Caco-2 (cell line): ENCODE data around the gene KRTAP4-12. TPM values are rescaled to one million over a fixed set of nuclear protein-coding genes. Genes with fewer than 3 reads are reported as not detected.

Source experiments
- BruUV-seq: library from RNA; stranded (reverse); fragments of 400-500 nt; replicated peaks from 2 replicates; lab custom pipeline; 2021; lab: Mats Ljungman, UMichigan
- CTCF ChIA-PET: fragments of 300-600 bp; sonication (Branson Sonifier 250); formaldehyde crosslinking; loops from one replicate; lab custom pipeline; 2022; ENCODE audit warnings: antibody characterized with exemption; lab: Charles Lee
- POLR2A ChIA-PET: fragments of 300-600 bp; sonication (Branson Sonifier 250); formaldehyde crosslinking; loops from one replicate; lab custom pipeline; 2022; ENCODE audit warnings: antibody characterized with exemption; lab: Charles Lee
- DNase-seq, 2 experiments: peaks; one replicate each; pipeline versions ENCODE4 v3.0.0 to v3.0.0-alpha.2; 2020 to 2022
- H3K27me3 ChIP-seq: replicated peaks from 2 replicates; pipeline ENCODE4 v1.6.0; 2011; ENCODE audit warnings: low read length; ENCODE audit not compliant: control insufficient read depth, insufficient read depth
- H3K36me3 ChIP-seq: 2 replicates; pipeline ENCODE4 v1.5.1; 2011; ENCODE audit warnings: low read length; ENCODE audit not compliant: control insufficient read depth, insufficient read depth
- H3K4me1 ChIP-seq: fragments of 250-450 bp; sonication (Bioruptor Pico); 2 replicates; pipeline ENCODE4 v1.5.1; 2020; ENCODE audit warnings: mild to moderate bottlenecking
- H3K4me3 ChIP-seq: 2 replicates; pipeline ENCODE4 v1.5.1; 2011; ENCODE audit warnings: low read depth, mild to moderate bottlenecking, control low read depth, low read length
- H3K9me3 ChIP-seq: fragments of 250-450 bp; sonication (Bioruptor Pico); 2 replicates; pipeline ENCODE4 v1.5.1; 2020; ENCODE audit warnings: mild to moderate bottlenecking, moderate library complexity
- H3K27ac Mint-ChIP-seq: one replicate; pipeline ENCODE4 v1.8.0; 2022; ENCODE audit warnings: mixed read lengths; ENCODE audit not compliant: unreplicated experiment
- H3K27me3 Mint-ChIP-seq: one replicate; pipeline ENCODE4 v1.8.0; 2022; ENCODE audit warnings: mixed read lengths; ENCODE audit not compliant: insufficient read depth, unreplicated experiment
- H3K36me3 Mint-ChIP-seq: one replicate; pipeline ENCODE4 v1.8.0; 2022; ENCODE audit warnings: mild to moderate bottlenecking, mixed read lengths; ENCODE audit not compliant: insufficient read depth, unreplicated experiment
- H3K4me1 Mint-ChIP-seq: one replicate; pipeline ENCODE4 v1.8.0; 2022; ENCODE audit warnings: low read depth, mixed read lengths; ENCODE audit not compliant: unreplicated experiment
- H3K4me3 Mint-ChIP-seq: one replicate; pipeline ENCODE4 v1.8.0; 2022; ENCODE audit warnings: mild to moderate bottlenecking, moderate library complexity, mixed read lengths; ENCODE audit not compliant: unreplicated experiment
- H3K9me3 Mint-ChIP-seq: one replicate; pipeline ENCODE4 v1.8.0; 2022; ENCODE audit warnings: mixed read lengths; ENCODE audit not compliant: unreplicated experiment
- intact Hi-C: fragments of 100-400 bp; cut with micrococcal nuclease; formaldehyde crosslinking; loops from one replicate; pipeline ENCODE4 v1.10.0; 2022; ENCODE audit not compliant: unreplicated experiment
- total RNA-seq: library from RNA; stranded (reverse); gene quantifications from 2 replicates; pipeline ENCODE4 v1.2.3, GENCODE V29; 2022
- TF ChIP-seq, protein P1 (sequence below), 2 experiments: fragments of 200-600 bp in 1 of 2; IDR thresholded peaks; 1 replicate in 1 of 2; 2 replicates in 1 of 2; pipeline versions ENCODE4 v1.5.1 to v1.8.0; 2011 to 2022; ENCODE audit warnings: antibody characterized with exemption in 1 of 2, control low read depth in 1 of 2, inconsistent platforms in 1 of 2, low read depth in 1 of 2, low read length in 1 of 2, mild to moderate bottlenecking in 1 of 2, moderate library complexity in 1 of 2; ENCODE audit not compliant: insufficient read depth in 1 of 2, severe bottlenecking in 1 of 2, unreplicated experiment in 1 of 2

KRTAP4-12 gene
- total RNA-seq, 1 experiment from 2014 or later = not detected

DNA sequence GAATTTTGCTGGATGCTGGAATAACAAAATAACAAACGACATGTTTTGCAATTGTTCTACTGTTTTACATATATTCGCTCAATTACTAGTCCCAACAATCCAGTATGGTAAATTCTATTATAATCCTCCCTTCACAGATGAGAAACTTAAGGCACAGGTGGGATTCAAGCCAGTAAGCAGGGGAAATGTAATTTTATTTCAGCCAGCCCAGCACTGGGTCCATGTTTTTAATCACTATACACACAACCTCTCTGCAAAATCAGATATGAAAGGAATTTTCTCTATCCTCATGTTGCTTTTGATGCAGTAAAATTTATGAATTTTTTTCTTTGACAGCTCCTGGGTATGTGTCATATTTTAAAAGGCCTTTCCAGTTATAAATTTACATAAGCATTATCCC, 21.3 kb upstream of the KRTAP4-12 start:
- H3K4me1 Mint-ChIP-seq = no peaks in the 10 kb centered on the region
- no peak overlapping the region for H3K27ac Mint-ChIP-seq
- no peaks in the 10 kb centered on the region for H3K27me3 Mint-ChIP-seq
- H3K4me1 ChIP-seq = no peaks in the 10 kb centered on the region
- H3K9me3 ChIP-seq = peaks cover 24% of the 10 kb centered on the region
- H3K4me3 ChIP-seq = no peak overlapping the region
- peaks cover 49% of the 10 kb centered on the region for H3K9me3 Mint-ChIP-seq
- H3K4me3 Mint-ChIP-seq = no peak overlapping the region
- no peaks in the 10 kb centered on the region for H3K36me3 Mint-ChIP-seq
- DNase-seq = no peak
- intact Hi-C loops = no loop called here
- TF ChIP-seq, protein P1, sequence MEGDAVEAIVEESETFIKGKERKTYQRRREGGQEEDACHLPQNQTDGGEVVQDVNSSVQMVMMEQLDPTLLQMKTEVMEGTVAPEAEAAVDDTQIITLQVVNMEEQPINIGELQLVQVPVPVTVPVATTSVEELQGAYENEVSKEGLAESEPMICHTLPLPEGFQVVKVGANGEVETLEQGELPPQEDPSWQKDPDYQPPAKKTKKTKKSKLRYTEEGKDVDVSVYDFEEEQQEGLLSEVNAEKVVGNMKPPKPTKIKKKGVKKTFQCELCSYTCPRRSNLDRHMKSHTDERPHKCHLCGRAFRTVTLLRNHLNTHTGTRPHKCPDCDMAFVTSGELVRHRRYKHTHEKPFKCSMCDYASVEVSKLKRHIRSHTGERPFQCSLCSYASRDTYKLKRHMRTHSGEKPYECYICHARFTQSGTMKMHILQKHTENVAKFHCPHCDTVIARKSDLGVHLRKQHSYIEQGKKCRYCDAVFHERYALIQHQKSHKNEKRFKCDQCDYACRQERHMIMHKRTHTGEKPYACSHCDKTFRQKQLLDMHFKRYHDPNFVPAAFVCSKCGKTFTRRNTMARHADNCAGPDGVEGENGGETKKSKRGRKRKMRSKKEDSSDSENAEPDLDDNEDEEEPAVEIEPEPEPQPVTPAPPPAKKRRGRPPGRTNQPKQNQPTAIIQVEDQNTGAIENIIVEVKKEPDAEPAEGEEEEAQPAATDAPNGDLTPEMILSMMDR (IDR thresholded peaks at IDR 0.05; ENCODE audit: insufficient read depth in 1 of 2, low read depth in 1 of 2, low read length in 1 of 2, severe bottlenecking in 1 of 2, unreplicated experiment in 1 of 2) = no peak
- no peaks in the 10 kb centered on the region for H3K36me3 ChIP-seq
- H3K27me3 ChIP-seq = no peaks in the 10 kb centered on the region
- no TSS peak for BruUV-seq
- ChIA-PET POLR2A (no interaction called here), CTCF (no interaction called here)

DNA sequence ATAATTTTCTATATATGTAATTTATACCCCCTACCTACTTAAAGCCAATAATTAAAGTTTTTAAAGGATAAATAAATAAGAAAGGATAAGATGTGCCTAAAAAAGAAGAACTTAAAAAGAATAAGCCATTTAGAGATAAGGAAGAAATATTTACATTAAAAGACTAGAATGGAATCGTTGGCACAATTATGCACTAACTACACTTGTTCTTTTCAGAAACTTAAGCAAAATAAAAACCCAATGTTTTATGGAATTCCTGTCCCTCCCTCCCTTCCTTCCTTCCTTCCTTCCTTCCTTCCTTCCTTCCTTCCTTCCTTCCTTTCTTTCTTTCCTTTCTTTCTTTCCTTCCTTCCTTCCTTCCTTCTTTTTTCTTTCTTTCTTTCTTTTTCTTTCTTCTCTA, 20.9 kb upstream of the KRTAP4-12 start:
- DNase-seq = no peak
- Mint-ChIP-seq H3K36me3 (no peaks in the 10 kb centered on the region), H3K27ac (no peak overlapping the region), H3K4me1 (no peaks in the 10 kb centered on the region), H3K27me3 (no peaks in the 10 kb centered on the region), H3K4me3 (no peak overlapping the region), H3K9me3 (peaks cover 53% of the 10 kb centered on the region)
- CTCF ChIA-PET = no interaction called here
- no peaks in the 10 kb centered on the region for H3K27me3 ChIP-seq
- H3K4me3 ChIP-seq = no peak overlapping the region
- POLR2A ChIA-PET = no interaction called here
- intact Hi-C loops = no loop called here
- no TSS peak for BruUV-seq
- peaks cover 24% of the 10 kb centered on the region for H3K9me3 ChIP-seq
- TF ChIP-seq, protein P1 (IDR thresholded peaks at IDR 0.05; ENCODE audit: insufficient read depth in 1 of 2, low read depth in 1 of 2, low read length in 1 of 2, severe bottlenecking in 1 of 2, unreplicated experiment in 1 of 2) = no peak
- H3K4me1 ChIP-seq = no peaks in the 10 kb centered on the region
- H3K36me3 ChIP-seq = no peaks in the 10 kb centered on the region

DNA sequence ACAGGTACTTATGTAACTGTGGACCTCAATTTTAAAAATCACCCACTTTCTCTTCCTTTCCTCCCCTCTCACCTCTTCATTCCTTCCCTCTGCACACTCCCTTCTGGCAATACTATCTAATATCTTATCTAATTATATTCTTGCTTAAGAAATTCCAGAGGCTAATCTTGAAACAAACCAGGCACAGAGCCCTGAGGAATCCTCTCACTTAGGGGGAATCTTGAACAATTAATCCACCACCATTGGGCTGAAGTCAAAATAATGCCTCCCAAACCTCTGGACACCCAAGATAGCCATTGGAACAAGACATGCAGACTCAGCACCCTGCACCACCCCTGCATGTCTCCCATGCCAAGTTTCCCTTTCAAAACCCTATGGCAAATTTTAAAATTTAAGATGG, 17.4 kb upstream of the KRTAP4-12 start:
- Histone ChIP-seq H3K4me3 (no peak overlapping the region), H3K36me3 (no peaks in the 10 kb centered on the region), H3K4me1 (no peaks in the 10 kb centered on the region), H3K9me3 (peaks cover 24% of the 10 kb centered on the region), H3K27me3 (no peaks in the 10 kb centered on the region)
- H3K27me3 Mint-ChIP-seq = no peaks in the 10 kb centered on the region
- H3K9me3 Mint-ChIP-seq = peaks cover 88% of the 10 kb centered on the region
- POLR2A ChIA-PET = no interaction called here
- no peak for DNase-seq
- no peaks in the 10 kb centered on the region for H3K4me1 Mint-ChIP-seq
- no TSS peak for BruUV-seq
- H3K4me3 Mint-ChIP-seq = no peak overlapping the region
- H3K27ac Mint-ChIP-seq = no peak overlapping the region
- CTCF ChIA-PET = interaction anchor here (0.6 kb wide), 1 partner anchor 48 kb away, joined by 5 read pairs; no protein-coding TSS in a partner anchor
- intact Hi-C loops = no loop called here
- TF ChIP-seq, protein P1 (IDR thresholded peaks at IDR 0.05; ENCODE audit: insufficient read depth in 1 of 2, low read depth in 1 of 2, low read length in 1 of 2, severe bottlenecking in 1 of 2, unreplicated experiment in 1 of 2) = no peak
- no peaks in the 10 kb centered on the region for H3K36me3 Mint-ChIP-seq
